ENCODE measurements around the gene SMURF2. TPM values are rescaled to one million over a fixed set of nuclear protein-coding genes. Genes with fewer than 3 reads are reported as not detected.

SMURF2 gene
- total and polyA plus RNA-seq, 11 donors: 3.6 to 17.5 (median 12.2) TPM

DNA sequence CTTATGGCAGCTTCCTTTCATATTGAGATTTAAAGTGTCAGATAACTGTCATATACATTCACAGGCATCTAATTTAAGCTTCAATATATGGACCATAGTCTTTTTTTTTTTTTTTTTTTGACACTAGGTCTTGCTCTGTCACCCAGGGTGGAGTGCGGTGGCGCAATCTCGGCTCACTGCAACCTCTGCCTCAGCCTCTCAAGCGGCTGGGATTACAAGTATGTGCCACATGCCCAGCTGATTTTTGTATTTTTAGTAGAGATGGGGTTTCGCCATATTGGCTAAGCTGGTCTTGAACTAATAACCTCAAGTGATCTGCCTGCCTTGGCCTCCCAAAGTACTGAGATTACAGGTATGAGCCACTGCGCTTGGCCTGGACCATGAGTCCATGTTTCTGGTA is 141.7 kb downstream of the SMURF2 start:
- H3K27ac ChIP-seq: no peak overlapping the region
- ATAC-seq (no peak), DNase-seq (no peak)
- H3K9me3 ChIP-seq: no peaks in the 10 kb centered on the region
- TF ChIP-seq, protein P1, sequence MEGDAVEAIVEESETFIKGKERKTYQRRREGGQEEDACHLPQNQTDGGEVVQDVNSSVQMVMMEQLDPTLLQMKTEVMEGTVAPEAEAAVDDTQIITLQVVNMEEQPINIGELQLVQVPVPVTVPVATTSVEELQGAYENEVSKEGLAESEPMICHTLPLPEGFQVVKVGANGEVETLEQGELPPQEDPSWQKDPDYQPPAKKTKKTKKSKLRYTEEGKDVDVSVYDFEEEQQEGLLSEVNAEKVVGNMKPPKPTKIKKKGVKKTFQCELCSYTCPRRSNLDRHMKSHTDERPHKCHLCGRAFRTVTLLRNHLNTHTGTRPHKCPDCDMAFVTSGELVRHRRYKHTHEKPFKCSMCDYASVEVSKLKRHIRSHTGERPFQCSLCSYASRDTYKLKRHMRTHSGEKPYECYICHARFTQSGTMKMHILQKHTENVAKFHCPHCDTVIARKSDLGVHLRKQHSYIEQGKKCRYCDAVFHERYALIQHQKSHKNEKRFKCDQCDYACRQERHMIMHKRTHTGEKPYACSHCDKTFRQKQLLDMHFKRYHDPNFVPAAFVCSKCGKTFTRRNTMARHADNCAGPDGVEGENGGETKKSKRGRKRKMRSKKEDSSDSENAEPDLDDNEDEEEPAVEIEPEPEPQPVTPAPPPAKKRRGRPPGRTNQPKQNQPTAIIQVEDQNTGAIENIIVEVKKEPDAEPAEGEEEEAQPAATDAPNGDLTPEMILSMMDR (IDR thresholded peaks at IDR 0.05): no peak
- no peak for TF ChIP-seq POLR2A (IDR thresholded peaks at IDR 0.05)
- intact Hi-C loops (cut with DNase I): no loop called here
- H3K36me3 ChIP-seq: peaks cover 0 to 100% (median 100%) of the 10 kb centered on the region in 9 donors
- WGBS, 4 donors: 92 to 97% (median 96%) methylated on average over 6 of the region's 6 CpGs
- H3K4me3 ChIP-seq: no peak overlapping the region
- no peaks in the 10 kb centered on the region for H3K27me3 ChIP-seq
- no peaks in the 10 kb centered on the region for H3K4me1 ChIP-seq

DNA sequence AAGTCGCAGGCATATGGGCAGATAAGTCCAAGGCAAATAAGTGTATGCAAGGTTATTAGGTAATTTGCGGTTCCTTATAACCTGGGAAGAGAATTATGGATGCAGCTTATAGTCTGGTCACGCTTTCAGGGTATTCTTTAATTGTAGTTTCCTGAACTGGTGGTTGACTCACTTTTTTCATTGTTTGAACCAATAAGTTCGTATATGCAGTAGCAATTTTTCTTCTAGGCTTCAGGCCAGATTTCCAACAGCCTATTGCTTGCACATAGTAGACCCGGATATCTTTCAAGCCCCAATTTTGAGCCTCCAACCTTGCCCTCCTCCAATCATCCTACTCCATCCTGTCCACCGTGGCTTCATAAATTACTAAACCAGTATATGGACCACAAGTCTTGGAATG is 142.5 kb downstream of the SMURF2 start:
- H3K27ac ChIP-seq: no peak overlapping the region
- TF ChIP-seq, protein P1 (IDR thresholded peaks at IDR 0.05): no peak
- no peak for TF ChIP-seq POLR2A (IDR thresholded peaks at IDR 0.05)
- no peak for ATAC-seq
- intact Hi-C loops (cut with DNase I): loop anchor here in 1 of 10 donors (10.0 kb wide), 1 partner anchor 55 kb away; no protein-coding TSS in a partner anchor
- DNase-seq: no peak
- no peaks in the 10 kb centered on the region for H3K9me3 ChIP-seq
- H3K4me1 ChIP-seq: no peaks in the 10 kb centered on the region
- H3K36me3 ChIP-seq: peaks cover 0 to 100% (median 99%) of the 10 kb centered on the region in 9 donors
- H3K27me3 ChIP-seq: no peaks in the 10 kb centered on the region
- 89 to 93% (median 93%) methylated on average over 6 of the region's 6 CpGs for WGBS, 4 donors
- no peak overlapping the region for H3K4me3 ChIP-seq

DNA sequence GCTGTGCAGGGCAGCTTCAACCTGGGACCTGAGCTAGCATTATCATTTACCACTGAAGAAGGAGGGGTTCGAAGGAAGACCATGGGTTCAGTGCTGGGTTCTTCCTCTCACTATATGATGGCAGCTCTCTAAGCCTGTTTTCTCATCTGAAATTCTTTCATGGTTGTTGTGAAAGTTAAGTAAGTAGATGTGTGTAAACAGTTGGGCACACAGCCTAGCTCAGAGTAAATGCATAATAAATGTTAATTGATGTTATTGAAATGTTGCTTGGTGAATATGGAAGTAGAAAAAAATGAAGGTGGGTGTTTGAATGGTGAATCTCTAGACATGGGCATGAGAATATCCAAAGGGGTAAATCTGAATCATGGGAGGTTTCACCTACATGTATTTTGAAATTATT is 146.3 kb downstream of the SMURF2 start:
- ATAC-seq: no peak
- WGBS, 4 donors: 87 to 100% (median 93%) methylated on average over 1 of the region's 1 CpG

DNA sequence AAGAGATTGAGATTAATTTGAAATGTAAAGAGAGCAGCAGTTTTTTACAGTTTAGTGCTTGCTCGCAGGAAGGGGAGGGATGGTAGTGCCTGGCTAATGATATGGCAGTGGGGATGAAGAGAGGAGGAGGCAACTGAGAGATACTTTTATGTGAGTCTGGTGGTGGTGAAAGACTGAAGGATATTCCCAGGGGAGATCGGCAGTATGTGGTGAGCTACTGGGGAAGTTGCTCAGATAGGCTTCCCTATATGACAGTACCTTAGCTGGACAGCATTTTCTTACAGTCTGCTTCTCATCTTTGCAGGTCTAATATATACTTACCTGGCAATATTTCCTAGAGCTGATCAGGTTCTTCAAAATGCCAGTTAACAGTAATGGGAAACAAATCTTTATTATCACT is 146.7 kb downstream of the SMURF2 start:
- TF ChIP-seq, protein P1 (IDR thresholded peaks at IDR 0.05): no peak
- no peak for TF ChIP-seq POLR2A (IDR thresholded peaks at IDR 0.05)
- Histone ChIP-seq H3K27me3 (no peaks in the 10 kb centered on the region), H3K27ac (no peak overlapping the region), H3K4me1 (no peaks in the 10 kb centered on the region), H3K4me3 (no peak overlapping the region), H3K36me3 (peaks cover 0 to 100% (median 99%) of the 10 kb centered on the region in 9 donors), H3K9me3 (no peaks in the 10 kb centered on the region)
- intact Hi-C loops (cut with DNase I): loop anchor here in 1 of 10 donors (10.0 kb wide), 1 partner anchor 59 kb away; no protein-coding TSS in a partner anchor
- no peak for DNase-seq
- WGBS, 4 donors: 61 to 77% (median 67%) methylated on average over 2 of the region's 2 CpGs
- no peak for ATAC-seq

More for the DNA sequence above, 146.3 kb downstream of the SMURF2 start:
- TF ChIP-seq, protein P1 (IDR thresholded peaks at IDR 0.05): no peak
- no peak for TF ChIP-seq POLR2A (IDR thresholded peaks at IDR 0.05)
- Histone ChIP-seq H3K4me1 (no peaks in the 10 kb centered on the region), H3K27me3 (no peaks in the 10 kb centered on the region), H3K9me3 (no peaks in the 10 kb centered on the region), H3K27ac (no peak overlapping the region), H3K36me3 (peaks cover 0 to 100% (median 99%) of the 10 kb centered on the region in 9 donors), H3K4me3 (no peak overlapping the region)
- no peak for DNase-seq
- intact Hi-C loops (cut with DNase I): loop anchor here in 1 of 10 donors (10.0 kb wide), 1 partner anchor 59 kb away; no protein-coding TSS in a partner anchor

Measured in heart left ventricle (tissue), 16 donors.